Measurements from ENCODE around the gene SNTB2.
"Not testable (repeated sequence)": the region's sequence is repeated elsewhere in the genome, so short reads cannot be mapped to it uniquely, and the experiment has no call there.

The SNTB2 gene

GRCh38 chr16:69294051-69294450, 107.1 kb downstream of the SNTB2 start:
- DNase-seq, result no peak

DNA sequence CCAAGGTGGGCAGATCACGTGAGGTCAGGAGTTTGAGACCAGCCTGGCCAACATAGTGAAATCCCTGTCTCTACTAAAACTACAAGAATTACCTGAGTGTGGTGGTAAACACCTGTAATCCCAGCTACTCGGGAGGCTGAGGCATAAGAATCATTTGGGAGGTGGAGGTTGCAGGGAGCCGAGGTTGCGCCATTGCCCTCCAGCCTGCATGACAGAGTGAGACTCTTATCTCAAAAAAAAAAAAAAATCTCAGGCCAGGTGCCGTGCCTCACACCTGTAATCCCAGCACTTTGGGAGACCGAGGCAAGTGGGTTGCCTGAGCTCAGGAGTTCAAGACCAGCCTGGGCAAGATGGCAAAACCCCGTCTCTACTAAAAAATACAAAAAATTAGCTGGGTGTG, 109.8 kb downstream of the SNTB2 start:
- not testable (repeated sequence) for DNase-seq

GRCh38 chr16:69298261-69298660, 111.3 kb downstream of the SNTB2 start:
- DNase-seq, result no peak

DNA sequence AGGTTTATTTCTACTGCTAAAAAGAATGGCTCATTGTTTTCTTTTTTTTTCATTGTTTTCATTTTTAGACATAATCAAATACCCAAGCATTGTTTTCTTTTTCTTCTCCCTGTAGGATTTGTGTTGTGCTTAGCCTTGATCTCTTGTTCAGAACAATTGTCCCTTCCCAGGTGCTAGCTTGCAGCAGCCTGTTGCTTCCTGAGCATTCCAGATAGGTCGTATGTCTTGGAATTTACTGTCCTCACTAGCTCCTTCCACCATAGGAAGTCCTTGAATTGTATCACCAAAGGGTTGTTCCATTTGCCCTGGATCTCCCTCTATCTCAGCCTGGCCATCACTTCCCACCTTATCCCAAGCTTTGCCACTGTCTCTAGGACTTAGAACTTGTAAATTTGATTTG, 114.2 kb downstream of the SNTB2 start:
- DNase-seq, result no peak

DNA sequence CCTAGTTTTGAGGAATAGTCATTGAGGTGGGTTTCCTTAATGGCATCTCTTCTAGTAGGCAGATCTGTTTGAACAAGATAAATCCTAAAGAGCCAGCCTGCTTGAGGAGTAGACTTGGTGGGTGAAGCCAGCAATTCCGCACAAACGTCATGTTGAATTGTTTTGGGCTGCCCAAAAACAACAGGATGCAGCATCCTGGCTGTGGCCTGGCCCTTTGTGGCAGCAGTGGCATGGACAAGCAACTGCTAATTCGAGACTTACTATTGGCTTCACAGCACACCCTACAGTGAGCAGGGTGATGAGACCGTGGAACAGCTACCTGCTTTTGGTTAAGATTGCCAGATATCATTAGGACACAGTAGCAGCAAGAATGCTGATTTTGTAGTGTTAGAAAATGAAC, 114.9 kb downstream of the SNTB2 start:
- no peak for DNase-seq

DNA sequence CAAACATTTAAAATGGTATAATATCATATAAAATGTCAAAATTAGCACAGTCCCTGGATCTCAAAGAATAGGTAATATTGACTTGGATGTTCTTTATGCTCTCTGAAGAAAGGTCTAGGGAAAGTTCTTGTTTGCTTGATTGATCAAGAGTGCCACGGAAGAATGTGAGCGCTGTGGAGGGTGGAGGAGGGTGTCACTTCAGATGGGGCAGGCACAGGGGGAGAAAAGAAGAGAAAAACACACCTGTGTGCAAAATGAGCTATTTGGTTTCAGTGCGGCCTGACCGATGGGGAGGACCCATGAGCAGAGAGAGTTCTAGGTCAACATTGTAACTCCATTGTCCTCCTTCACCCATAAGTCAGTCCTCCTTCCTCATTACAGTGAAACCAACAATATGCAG, 115.3 kb downstream of the SNTB2 start:
- no peak for DNase-seq

GRCh38 chr16:69306031-69306430, 119.1 kb downstream of the SNTB2 start:
- DNase-seq, result no peak

DNA sequence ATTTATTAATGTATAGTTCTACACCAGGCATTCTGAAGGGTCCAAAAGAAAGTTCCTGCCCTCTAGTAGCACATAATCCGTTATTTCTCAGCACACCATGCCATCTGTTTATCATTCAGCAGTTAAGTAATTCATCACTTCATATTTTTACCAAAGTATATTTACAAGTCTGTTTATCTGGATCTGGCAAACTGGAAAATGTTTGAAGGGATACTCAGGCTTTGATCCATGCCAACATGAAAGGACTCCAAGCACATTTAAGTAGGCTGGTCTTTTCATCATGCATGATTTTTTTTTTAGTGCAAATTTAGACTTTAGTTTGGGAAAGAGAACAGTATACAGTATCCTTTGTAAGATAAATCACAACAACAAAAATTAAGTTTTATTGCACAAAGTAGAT, 120.1 kb downstream of the SNTB2 start:
- DNase-seq, result no peak

DNA sequence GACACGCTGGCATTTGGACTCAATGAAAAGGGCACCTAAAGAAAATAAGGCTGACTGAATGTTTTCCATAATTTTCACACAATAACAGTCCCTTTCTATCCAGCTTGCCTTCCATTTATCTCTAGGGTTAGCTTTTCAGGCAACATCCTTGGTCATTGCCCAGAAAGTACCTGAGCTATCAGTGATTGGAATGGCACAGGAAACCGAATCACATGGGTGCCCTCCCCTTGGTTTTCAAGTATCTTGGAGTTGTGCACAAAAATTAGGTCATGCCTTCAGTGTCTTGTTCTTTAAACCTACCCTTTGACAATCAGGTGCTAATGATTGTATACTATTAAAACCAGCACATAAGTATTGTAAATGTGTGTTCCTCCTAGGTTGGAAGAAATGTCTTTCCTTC, 120.9 kb downstream of the SNTB2 start:
- DNase-seq, result no peak

DNA sequence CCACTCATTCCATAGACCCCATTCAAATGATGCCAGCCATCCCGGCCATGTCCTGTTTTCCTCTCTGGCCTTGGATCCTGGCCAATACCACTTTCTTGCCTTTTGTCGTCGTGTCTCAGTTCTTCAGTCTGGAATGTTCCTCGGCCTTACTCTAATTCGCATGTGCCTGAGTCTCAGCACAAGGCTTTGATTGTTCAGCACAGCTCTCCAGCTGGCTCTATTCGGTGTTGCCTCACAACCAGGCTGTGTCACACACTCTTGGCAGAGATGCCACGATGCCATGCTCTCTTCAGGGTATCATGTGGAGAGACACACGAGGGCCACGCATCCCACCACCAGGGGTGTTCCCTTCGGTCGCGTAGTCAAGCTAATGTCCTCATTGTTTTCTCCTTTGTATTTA, 122.4 kb downstream of the SNTB2 start:
- DNase-seq, result no peak

- DNase-seq, result peak; percentile 98
These were observed 123.9 kb downstream of the SNTB2 start, which contains the start of gene VPS4A for GRCh38 chr16:69310653-69311532. Gene VPS4A (plus strand): TSS chr16:69311350. CDS start chr16:69311512, 162 bp downstream.

DNA sequence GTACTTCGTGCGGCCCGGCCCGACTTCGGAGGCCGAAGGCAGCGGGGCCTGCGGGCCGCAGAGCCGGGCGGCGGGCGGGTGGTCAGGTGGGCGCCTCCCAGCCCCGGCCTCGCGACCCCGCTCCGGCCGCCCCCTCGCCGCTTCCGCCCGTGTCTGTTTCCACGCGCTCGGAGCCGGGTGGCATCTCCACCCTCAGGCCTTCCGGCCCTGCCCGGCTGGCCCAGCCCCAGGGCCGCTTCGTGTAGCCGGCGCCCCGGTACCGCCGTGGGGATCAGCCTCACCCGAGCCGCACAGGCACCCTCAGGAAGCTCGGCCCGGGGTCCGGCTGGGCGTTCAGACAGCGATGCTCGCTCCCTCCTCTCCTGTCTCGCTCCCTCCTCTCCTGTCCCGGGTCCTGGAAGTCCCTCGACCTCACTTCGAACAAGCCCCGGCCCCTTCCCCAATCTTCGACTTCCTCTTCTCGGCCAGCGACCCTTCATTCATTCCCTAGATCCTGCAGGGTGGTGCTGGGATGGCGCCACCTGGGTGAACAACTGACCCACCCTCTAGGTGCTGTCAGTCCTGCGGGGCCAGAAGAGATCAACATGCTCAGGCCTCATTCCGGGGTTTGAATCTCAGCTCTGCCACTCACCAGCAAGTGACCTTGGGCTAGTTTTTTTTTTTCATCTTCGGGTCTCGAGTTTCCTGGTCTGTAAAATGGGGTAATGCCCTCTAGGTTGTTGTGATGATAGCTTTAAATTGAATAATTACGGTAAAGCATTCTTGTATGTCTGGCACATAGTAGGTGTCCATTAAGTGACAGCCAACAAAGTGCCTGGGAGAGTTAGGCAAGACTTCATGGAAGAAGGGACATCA, 124.8 kb downstream of the SNTB2 start:
- DNase-seq, result peak; percentile 65

DNA sequence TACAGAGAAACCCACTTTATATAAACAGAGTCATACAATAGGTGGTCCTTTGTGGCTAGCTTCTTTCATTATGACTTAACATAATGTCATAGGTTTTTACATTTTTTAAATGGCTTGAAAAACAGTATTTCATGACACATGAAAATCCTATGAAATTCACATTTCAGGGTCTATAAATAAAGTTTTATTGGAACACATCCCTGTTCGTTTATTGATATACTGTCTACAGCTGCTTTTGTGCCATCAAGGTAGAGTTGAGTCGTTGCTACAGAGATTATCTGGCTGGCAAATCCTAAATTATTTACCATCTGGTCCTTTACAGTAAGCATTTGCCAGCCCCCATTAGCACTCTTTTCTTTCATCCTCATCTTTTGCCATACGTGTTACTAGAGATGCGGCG, 126.5 kb downstream of the SNTB2 start:
- DNase-seq, result no peak

DNA sequence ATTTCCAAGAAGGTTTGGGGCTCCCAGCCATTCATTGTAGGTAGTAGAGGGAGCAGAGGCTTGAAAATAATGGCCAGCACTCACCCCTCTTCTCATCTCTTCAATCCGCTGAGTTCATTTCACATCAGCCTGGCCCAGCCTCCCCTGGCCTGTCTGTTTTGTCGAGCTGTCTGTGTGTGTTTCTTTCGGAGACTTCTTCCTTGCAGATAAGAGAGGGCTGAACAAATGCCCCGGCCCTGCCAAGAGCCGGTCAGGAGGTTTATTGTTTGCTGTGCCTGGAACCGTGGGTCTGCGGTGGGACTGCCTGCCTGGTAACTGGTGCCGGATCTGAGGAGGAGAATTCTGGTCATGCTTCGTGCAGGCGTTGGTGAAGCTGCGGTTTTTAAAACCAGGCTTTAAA, 127.6 kb downstream of the SNTB2 start:
- DNase-seq, result no peak

DNA sequence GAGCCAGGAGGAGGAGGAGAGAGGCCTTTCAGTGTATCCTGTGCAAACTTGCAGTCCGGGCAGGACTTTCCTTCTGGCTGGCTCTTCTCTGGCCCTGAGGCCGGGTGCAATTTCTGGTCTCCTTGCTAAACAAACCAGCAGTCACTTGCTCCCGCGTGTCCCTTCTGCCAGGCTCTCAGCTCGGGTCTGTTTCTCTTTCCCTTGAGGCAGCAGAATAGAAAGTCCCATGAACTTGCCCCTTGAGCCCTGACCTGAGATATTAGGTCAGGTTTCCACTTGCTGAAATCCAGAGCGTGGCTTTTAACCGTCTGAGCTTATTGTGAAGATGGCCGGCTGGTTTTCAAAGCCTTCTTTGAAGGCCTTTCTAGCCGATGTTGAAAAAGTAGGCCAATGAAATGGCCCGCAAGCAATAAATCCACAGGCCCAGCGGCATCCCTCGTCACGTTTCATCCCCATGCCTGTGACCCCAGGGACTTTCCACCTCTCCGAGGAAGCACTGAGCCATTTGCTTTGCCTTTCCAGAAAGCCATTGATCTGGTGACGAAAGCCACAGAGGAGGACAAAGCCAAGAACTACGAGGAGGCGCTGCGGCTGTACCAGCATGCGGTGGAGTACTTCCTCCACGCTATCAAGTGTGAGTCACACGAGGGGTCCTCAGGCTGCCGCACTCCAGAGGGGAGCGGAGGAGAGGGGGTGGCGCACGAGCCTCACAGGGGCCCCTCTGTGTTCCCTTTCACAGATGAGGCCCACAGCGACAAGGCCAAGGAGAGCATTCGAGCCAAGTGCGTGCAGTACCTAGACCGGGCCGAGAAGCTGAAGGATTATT, 128.7 kb downstream of the SNTB2 start:
- DNase-seq, result no peak

GRCh38 chr16:69316595-69317034, 129.7 kb downstream of the SNTB2 start:
- no peak for DNase-seq

GRCh38 chr16:69318177-69318910, 131.4 kb downstream of the SNTB2 start:
- DNase-seq, result no peak

DNA sequence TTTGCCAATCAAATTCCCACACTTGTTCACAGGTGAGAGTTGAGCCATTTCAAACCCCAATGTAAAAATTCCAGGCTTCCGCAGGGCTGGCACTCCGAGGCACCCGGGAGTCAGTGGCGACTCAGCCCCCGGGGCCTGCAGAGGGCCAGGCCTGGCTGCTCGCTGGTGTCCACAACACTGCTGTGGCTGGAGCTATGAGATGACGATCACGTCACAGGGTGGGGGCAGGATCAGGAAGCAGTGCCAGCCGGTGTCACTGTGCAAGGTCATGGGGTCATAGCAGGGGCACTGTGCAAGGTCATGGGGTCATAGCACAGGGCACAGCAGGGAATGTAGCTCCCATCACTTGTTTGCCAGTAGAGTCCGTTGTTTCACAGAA, 131.9 kb downstream of the SNTB2 start:
- DNase-seq, result no peak

DNA sequence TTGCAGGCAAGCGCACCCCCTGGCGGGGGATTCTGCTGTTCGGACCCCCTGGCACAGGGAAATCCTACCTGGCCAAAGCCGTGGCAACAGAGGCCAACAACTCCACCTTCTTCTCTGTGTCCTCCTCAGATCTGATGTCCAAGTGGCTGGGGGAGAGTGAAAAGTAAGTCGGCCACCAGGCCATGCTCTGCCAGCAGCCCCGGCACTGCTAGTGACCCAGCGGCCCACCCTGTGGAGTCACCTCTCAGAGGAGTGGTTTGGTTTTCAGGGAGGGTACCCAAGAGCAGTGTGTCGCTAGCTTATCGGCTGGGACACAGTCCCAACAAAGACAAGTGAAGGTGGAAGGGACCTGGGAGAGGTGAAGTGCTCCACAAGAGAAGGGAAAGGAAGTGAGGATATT, 132.4 kb downstream of the SNTB2 start:
- no peak for DNase-seq

DNA sequence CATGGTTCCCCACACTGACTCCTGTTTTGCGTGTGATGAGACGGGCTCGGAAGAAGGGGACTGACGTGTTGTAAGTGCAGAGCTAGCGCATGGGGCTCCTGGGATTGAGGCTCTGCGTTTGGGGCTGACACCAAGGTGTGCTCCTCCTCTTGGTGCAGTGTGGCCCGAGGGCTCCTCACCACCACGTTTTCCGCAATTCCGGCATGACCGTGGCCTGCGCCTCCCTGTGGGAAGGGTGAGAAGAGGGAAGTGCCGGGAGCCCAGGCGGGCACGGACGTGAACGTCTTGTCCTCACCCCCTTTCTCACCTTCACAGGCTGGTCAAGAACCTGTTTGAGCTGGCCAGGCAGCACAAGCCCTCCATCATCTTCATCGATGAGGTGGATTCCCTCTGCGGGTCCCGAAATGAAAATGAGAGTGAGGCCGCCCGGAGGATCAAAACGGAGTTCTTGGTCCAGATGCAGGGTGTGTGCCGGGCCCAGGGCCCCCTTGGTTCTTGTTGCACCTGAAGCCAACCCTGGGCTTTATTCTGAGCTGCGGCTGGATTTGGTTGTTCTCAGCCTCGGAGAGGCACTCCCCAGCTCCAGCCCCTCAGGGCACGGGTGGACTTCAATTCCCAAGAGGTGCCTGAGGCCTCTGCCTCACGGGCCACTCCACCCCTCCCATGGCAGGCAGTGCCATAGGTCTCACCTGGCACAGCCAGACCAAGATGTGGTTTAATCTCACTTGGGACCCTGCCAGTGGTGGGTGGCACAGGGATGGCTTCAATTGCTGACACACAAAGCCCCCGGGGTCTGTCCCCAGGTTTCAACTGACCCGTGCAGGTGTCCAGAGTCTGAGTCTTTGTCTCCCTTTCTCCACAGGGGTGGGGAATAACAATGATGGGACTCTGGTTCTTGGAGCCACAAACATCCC, 133.1 kb downstream of the SNTB2 start:
- no peak for DNase-seq

DNA sequence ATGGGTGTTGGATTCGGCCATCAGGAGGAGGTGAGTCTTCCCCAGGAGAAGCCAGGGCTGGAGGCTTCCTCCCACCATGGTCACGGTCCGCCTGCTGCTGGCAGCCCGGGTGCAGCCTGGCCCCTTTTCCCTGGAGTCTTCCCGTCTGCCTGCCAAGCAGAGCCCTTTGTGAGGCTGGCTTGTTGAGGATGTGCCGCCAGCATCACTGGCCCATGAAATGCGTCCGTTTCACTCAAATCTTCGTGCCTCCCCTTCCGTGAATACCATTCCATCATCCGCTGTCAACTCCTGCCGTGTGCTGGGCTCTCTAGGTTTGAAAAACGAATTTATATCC, 133.7 kb downstream of the SNTB2 start:
- DNase-seq, result no peak

All from stimulated activated CD4-positive, alpha-beta T cell treated with anti-CD3 and anti-CD28 coated beads, Interleukin-15, amount 100 ng/mL, for 24 hours (primary cell).